SKM-1 (cell line): ENCODE data around the gene KLHL21.
"Not testable (repeated sequence)": the region's sequence is repeated elsewhere in the genome, so short reads cannot be mapped to it uniquely, and the experiment has no call there.

Experiments
- DNase-seq: peaks from one replicate; lab custom pipeline; 2025; ENCODE audit not compliant: unreplicated experiment; lab: John Stamatoyannopoulos, UW

Gene KLHL21

GRCh38 chr1:6602669-6603237, at the start of gene KLHL21:
KLHL21 (minus strand) TSS chr1:6602869; CDS start chr1:6602817, 52 bp downstream.
- peak; percentile 70 for DNase-seq

- no peak for DNase-seq
These were observed 49.2 kb upstream of the KLHL21 start for GRCh38 chr1:6651909-6652308.

GRCh38 chr1:6648556-6648955, 45.9 kb upstream of the KLHL21 start:
- no peak for DNase-seq

GRCh38 chr1:6646499-6647148, 44.0 kb upstream of the KLHL21 start:
- DNase-seq: no peak

- no peak for DNase-seq
These were observed 42.3 kb upstream of the KLHL21 start for GRCh38 chr1:6645018-6645417.

GRCh38 chr1:6640867-6641266, 38.2 kb upstream of the KLHL21 start:
- not testable (repeated sequence) for DNase-seq

- no peak for DNase-seq
These were observed 35.6 kb upstream of the KLHL21 start for GRCh38 chr1:6638226-6638625.

GRCh38 chr1:6637770-6638169, 35.1 kb upstream of the KLHL21 start:
- no peak for DNase-seq

GRCh38 chr1:6636778-6637177, 34.1 kb upstream of the KLHL21 start:
- DNase-seq: not testable (repeated sequence)

GRCh38 chr1:6635910-6636760, 33.5 kb upstream of the KLHL21 start:
- no peak for DNase-seq

- DNase-seq: no peak
These were observed 32.7 kb upstream of the KLHL21 start for GRCh38 chr1:6635161-6635909.

GRCh38 chr1:6634371-6635052, 31.8 kb upstream of the KLHL21 start:
- DNase-seq: no peak

- no peak for DNase-seq
These were observed 30.2 kb upstream of the KLHL21 start for GRCh38 chr1:6632588-6633514.

GRCh38 chr1:6631058-6631457, 28.4 kb upstream of the KLHL21 start:
- DNase-seq: no peak

GRCh38 chr1:6630027-6630426, 27.4 kb upstream of the KLHL21 start:
- DNase-seq: no peak

GRCh38 chr1:6628971-6629479, 26.4 kb upstream of the KLHL21 start:
- no peak for DNase-seq

- no peak for DNase-seq
These were observed 25.3 kb upstream of the KLHL21 start for GRCh38 chr1:6627841-6628545.

GRCh38 chr1:6627031-6627430, 24.4 kb upstream of the KLHL21 start:
- DNase-seq: no peak

GRCh38 chr1:6625584-6626149, 23.0 kb upstream of the KLHL21 start:
- DNase-seq: no peak
